Hematopoietic multipotent progenitor cell treated with erythropoietin and hydrocortisone succinate and interleukin-3 and kit ligand, for 8 days (in vitro differentiated cells): ENCODE results near the gene KRTAP5-3.

Experiments
- DNase-seq: peaks from one replicate; pipeline ENCODE4 v3.0.0-alpha.2; 2015

Gene KRTAP5-3

DNA sequence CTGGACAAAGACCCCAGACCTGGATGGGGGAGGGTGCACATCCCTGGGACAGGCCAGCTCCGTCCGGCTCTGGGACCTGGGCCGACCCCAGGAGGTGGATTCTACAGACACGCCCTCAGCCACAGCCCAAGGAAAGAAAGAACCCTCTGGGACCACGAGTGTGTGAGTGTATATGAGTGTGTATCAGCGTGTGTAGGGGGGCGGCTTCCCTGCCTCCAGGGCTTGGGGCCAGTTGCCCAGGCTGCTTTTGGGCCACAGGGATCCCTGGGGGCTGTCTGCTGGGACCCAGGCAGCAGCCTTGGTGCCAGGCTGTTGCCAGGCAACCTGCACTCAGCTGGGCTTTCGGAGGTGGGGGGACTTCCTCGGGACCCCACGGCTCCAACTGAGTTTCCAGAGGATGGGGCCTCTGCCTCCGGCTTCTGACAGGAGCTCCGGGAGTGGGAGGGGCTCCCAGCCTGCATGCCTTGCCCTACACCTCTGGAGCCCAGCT, 45.1 kb downstream of the KRTAP5-3 start:
- no peak for DNase-seq

DNA sequence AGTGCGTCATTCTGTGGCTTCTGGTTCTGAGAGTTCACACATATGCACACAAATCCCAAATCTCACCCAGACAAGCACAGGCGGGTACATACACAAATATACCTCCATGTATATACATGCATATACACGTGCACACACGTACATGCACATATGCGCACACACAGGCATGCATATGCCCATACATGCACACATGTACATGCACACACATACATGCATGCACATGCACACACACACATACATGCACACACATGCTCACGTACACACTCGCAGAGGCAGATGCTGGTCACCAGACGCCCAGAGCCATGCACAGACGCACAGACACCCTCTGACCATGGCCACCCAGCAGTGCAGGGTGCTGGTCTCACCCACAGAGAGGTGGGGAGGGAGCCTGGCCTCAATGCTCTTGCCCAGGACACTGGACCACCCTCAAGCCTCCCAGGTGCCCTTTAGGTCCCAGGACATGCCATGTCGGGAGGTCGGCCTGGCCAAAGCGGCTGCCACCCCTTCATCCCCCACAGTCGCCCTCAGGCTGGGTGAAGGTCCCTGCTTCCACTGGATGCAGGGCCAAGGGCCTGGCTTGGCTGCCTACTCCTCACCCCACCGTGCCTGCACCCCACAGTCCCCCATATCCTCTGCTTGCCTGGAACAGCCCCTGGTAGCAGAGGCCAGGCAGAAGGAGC, 45.7 kb downstream of the KRTAP5-3 start:
- DNase-seq = no peak

DNA sequence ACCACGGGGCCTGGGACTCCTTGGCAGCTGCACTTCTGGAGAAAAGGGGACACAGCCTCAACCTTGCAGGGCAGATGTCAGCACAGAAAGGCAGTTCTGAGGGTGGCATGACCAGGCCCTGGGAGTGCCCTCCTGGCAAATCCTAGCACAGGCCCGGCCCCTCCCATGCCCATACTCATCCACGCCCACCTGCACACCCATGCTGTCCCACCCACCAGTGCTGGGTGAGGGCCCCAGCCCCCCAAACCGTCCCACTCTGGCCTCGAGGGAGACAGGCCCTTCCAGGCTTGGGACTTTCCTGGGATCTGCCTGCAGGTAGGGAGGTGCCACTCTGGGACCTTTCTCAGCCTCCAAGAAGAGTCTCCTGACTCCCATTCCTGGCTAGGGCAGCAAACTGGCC, 46.3 kb downstream of the KRTAP5-3 start:
- no peak for DNase-seq

DNA sequence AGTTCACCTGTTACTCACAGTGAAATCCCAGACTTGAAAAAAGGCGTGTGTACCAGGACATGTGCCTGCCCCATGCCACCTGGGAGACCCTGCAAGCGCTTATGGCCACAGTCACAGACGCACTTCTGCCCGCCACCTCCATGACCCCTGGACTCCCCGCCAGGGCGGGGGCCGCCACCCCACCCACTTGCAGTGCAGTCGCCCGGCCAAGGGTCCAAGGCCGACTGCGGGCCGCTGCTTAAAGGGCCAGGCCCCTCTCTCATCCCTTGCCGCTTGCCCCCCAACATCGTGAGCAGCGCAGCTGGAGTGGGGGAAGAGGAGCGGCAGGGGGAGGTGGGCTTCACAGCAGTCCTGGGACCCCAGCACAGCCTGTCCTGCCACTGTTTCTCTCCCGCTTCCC, 47.0 kb downstream of the KRTAP5-3 start:
- no peak for DNase-seq

DNA sequence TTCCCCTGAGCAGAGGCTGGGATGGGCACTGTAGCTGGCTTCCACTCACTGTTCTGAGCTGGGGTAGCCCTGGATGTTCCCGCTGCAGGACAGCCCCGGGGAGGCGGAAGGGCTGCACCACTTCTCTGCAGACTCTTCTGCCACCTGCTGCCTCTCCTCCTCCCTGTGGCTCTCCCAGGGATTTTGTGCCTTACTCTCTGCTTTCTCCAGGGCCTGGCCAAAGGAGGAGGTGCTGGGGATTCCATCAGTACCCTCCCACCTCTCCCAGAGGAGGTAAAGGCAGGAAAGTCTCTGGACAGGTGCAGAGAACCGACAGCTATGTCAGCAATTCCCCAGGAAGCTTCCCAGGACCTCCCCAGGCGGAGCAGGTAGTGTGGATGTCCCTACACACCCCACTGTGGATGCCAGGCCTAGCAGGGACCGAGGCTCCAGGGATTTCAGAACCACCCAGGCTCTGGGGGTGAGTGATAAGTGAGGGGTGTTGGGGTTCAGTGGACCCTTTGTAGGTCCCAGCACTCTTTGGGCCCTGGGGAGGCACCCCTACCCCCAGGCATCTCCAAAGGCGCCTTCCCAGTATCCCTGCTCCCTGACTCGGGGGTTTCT, 47.5 kb downstream of the KRTAP5-3 start:
- no peak for DNase-seq

DNA sequence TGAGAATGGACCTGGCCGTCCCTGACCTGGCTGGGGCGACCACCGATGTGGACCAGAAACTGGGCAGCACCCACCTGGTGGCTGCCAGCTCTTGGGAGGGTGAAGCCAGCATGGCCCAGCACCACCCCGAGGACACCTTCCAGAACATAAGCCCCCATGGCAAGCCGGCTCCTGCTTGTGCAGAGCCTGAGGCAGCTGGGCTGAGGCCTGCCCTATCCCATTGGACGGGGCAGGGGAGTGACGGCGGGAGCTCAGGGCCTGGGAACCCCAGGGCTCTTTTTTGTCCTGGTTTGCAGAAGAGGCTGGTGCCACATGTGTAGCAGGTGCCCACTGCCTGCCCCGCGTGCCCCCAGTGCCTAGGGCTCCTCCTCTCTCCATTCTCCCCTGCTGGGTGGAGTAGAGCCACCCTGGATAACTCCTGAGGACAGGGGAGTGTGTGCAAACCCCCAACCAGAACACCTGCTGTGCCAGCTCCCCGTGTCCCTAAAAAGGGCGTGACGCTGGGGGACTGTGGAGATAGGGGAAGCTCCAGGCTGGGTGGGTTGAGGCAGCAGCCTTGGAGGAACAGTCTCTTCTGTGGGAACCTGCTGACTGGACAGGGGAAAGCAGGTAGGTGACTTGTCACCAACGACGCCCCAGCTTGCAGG, 48.1 kb downstream of the KRTAP5-3 start:
- no peak for DNase-seq

DNA sequence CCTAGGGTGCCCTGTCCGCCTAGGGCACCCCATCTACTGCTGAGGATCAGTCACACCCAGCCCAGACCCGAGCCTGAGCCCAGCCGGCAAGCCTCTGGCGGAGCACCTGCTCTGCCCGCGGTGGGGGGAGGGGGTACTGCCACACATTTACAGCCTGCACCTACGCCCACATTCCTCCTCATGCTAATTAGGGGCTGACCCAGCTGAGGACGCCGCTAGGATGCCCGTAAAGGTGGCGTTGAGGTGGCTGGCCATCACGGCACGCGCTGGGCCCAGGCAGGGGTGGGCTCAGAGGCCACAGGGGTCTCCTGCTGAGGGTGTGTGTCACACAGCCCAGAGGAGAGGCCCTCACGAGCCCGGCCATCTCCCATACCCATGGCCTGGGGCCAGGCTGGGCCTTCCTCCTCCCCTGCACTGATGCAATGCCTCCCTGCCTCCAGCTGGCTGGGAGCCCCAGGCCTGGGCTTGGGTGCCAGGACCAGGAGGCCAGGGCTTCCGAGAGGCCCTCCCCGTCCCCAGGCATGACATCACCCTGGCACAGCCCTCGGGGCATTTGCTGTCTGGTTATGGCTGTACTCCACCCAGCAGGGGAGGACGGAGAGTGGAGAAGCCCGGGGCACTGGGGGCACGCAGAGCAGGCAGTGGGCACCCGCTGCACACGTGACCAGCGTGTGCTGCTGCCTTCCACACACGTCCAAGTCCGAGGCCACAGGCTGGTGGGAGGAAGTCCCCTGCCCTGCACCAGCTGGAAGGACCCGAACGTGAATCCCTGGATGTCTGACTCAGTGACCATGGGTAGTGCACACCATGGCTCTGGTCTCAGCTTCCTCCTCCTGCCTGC, 48.9 kb downstream of the KRTAP5-3 start:
- no peak for DNase-seq

DNA sequence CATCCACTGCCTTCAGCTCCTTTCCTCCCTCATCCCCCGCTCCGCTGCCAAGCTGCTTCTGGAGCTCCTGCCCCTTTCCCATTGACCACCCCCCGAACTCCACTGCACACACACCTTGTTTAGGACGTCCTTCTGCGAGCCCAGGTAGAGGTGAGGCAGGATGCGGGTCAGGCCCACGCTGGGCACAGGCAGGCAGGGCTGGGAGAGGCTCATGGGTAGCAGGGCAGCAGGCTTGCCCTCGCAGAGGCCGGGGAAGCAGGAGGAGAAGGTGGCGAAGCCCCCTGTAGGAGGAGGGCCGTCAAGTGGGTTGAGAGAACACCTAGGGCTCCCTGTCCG, 49.5 kb downstream of the KRTAP5-3 start:
- DNase-seq = no peak

DNA sequence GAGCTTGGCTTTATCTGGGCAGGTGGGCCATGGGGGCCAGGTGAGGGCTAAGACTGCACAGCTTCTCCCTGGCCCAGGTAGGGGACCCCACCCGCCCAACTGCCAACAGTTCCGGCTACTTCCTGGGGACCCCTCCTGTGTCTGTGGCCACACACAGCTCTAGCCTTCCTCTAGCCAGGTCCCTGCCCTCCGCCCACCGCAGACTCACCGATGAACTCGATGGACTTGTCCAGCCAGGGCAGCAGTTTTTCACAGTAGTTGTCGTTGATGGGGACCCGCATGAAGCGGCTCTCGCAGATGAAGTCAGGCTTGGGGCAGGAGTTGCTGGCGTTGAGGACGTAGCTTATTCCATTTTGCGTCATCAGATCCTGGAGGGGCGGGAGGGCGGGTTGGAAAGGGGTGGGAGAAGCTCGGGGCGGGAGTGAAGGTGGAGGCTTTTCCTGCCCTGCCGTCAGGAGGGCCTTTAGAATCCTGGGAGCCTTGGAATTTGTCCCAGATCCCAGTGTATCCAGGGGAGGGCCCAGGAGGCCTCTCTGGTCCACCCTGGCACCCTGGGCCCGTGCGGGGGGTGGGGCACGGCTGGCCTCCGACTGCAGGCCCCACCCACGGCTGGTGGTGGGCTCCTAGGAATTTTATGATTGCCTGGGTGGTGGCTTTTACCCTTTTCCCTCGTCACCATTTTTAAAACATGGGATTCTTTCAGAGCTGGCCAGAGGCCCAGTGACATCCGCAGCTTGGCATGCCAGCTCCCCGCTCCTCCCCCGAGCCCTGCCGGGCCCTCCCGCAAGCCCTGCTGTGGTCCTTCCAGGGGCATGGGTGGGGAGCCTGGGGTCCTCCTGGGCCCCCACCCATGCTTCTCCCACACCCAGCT, 50.1 kb downstream of the KRTAP5-3 start:
- no peak for DNase-seq
